GM18907 (cell line): ENCODE data around the gene SLC24A3.
A peak's percentile ranks its signal among the peaks of the same experiment; 100 is the strongest.

ENCODE experiments used
- ATAC-seq: cut with Tn5 transposase; IDR thresholded peaks from one replicate; pipeline ENCODE4 v1.9.1; 2021; ENCODE audit warnings: mild to moderate bottlenecking, moderate library complexity; ENCODE audit not compliant: unreplicated experiment

SLC24A3 gene

DNA sequence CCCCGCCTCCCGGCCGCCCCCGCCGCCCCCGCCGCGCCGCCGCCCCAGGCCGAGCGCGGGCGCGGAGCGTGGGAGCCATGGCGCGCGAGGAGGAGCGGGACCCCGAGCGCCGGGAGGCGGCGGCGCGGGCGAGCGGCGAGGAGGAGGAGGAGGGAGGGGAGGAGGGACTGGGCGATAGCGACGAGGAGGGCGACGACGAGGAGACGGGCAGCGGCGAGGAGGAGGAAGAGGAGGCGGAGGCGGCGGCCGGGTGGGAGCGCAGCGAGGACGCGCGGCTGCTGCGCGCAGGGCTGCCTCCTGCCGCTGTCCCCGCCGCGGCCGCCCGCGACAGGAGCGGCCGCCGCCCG is at the start of gene SLC24A3:
Gene SLC24A3 (plus strand): TSS at position 174 of the 347 bp plus-strand sequence.
- ATAC-seq, result no peak

DNA sequence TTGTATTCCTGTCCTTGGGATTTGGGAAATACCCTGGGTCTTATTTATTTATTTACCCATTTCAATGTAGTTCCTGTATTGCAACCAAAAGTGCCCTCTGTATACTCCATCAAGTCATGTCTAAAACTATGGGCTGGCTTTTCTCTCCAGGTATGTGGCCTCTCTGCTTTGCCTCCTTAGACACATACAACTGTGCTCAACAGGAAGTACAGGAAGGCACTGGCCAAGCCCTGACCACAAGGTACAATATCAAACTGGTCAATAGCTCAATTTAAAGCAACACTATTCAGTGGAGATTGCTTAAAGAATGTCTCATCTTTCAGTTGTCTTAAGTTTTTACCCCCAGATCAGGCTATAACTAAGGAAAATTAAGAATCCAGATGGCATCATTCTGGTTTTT is 42.3 kb upstream of the SLC24A3 start:
- no peak for ATAC-seq

DNA sequence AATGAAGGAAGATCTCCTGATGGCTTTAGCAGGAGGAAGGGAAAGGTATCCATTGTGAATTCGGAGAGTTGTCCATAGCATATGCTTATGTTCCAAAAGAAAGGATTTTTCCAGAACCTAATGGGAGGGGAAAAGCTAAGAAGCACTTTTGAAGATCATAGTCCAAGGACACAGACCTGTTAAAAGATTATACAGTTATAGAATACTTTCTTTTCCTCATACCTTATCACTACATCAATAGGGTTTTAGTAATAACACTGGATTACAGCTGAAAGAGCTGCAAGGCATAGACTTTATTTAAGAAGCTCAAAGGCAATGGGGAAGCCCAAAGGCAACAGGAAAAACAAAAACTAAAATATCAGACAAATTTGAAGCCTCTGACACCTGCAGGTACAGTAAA is 39.8 kb upstream of the SLC24A3 start:
- no peak for ATAC-seq

DNA sequence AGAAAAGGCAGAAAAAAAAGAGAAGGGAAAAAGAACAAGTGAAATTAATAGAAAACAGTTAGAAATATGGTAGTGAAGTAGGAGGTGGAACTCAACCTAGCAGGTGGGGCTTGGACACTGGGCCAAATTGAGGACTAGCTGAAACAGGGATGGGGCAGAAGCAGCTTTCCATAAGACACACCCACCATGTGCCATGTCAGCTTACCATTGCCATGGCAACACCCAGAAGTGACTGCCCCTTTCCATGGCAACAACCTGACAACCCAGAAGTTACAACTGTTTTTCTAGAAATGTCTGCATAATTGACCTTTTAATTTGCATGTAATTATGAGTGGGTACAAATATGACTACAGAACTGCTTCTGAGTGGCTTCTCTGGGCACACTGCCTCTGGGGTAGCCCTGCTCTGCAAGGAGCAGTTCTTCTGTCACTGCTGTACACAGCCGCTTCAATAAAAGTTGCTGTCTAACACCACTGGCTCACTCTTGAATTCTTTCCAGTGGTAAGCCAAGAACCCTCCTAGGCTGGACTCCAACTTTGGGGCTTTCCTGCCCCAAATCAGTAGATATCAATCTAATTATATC is 35.9 kb upstream of the SLC24A3 start:
- no peak for ATAC-seq

DNA sequence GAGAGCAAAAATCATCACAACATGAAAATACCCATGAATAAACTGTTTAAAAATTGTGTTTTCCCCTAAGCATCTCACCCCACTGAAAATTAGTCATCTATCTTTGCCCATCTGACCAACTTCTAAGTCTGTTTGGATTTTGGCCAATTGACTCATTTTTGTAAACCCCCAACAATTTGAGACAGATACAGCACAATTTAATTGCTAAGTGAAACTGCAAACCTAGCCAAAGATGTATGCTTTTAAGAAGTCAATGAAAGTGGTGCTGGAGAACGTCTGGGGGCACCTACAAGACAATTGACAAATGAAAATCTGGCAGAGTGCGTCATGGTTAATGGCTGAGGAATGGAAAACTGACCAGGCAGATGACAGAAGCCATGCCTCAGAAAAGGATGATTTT is 30.9 kb upstream of the SLC24A3 start:
- ATAC-seq, result no peak

DNA sequence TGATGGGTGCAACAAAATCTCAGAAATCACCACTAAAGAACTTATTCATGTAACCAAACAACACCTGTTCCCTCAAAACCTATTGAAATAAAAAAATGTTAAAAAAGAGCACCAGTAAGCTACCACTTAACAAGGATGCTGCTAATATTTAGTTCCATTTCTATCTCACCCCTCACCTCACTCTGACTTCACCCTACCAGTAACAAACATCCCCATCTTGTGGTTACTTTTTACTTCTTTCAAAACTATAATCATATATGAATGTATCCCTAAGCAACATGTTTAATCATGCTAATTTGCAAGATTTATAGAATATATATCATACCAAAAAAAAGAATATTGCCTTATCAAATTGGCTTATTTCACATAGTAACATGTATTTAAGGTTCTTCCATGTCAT is 27.4 kb upstream of the SLC24A3 start:
- ATAC-seq, result no peak

DNA sequence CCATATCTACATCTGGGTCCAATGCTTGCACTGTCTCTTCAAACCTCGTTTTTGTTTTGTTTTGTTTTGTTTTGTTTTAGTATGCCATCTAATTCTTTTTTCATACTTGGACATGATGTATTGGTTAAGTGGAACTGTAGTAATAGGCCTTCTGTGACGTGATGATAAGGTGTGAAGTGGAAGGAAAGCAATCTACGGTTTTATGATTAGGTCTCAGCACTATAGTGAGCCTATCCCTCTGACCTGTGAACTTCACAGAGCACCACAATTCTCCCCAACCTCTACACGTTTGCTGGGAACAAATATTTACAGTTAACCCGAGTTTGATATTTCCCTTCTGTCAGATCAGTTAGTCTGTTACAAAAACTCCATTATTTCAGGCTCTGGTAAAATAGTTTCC is 19.1 kb upstream of the SLC24A3 start:
- ATAC-seq, result no peak

DNA sequence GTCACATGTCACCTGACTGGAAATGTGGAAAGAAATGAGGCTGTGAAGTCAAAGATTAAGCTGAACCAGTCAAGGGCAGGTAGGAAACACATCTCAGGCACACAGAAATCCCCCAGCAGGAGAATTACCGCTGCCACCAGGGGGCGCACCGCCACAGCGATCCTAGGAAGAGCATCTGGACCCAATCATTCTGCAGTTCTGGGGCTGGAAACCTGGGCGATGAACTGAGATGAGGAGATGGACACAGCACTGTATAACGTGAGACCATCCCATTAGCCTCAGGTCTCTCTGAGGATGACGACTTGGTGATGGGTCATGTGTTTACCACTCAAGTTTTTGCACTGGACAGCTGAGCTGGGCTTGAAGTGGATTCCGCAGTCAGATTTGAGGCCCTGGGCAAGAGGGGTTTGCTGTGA is 6.5 kb upstream of the SLC24A3 start:
- ATAC-seq, result peak; percentile 58

DNA sequence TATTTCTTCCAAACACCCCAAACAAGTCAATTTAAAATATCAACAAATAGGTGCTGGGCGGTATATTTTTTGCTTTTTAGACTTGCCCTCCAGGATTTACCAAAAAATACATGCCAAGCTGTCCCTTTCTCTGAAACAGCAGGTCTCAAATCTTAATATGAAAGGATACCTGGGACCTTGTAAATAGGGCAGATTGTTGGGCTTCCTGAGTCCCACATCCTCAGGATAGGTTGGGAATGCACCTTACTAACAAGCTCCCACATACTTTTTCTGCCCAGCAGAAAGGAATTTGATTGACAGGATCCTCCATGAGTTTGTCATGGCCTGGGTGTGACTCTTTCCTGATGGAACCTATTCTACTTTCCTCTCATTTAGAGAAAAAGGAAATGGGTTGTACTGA is 4.9 kb upstream of the SLC24A3 start:
- ATAC-seq, result no peak

DNA sequence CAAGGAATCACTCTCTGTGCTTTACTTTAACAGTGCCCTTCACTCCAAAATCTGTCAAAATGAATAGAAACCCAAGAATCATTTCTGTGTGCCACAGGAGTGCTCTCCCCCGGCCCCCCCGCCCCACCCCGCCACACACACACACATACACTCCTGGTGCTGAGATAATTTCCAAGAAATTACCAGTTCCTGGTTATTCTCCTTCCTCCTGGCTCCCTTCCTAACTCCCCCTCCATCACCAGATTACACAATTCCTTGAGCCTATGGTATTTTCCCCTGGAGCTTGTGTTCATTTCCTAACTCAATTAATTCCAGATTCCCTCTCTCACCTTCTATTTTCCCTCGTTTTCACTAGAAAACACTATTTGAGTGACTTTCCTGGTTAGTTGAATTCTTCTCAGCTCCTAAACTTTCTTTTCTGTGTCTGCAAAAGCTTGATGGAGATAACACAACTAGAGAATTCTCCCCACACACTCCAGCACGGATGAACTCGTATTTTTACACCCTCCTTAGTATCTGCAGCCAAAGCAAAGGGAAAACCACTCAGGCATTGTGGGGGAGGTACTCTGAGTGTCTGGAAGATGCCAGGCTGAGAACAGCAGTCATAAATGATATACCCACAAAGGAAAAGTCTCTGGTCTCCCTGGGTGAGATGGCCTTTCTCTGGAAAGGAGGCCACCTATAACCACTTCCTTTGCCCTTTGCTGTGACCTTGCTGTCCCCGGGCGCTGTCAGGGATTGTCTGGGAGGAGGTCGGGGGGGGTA is 1.9 kb upstream of the SLC24A3 start:
- ATAC-seq, result no peak

DNA sequence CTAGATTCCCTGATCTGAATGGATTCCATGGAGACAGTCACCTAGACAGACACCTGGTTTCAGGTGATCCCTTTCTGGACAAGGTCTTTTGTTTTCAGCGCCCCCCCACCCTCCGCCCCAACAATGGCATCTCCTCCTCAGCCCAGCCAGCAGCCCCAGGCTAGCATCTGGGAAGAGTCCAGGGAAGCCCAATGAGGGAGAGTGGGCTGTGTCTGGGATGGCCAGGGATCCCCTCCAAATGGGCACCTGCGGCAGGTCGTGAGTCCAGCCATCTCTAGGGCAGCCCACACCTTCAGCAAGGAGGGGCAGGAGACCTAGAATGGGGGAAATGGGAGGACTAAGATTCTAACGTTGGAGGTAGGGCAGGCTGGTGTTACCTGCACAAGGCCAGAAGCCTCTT is 1.2 kb upstream of the SLC24A3 start:
- no peak for ATAC-seq

DNA sequence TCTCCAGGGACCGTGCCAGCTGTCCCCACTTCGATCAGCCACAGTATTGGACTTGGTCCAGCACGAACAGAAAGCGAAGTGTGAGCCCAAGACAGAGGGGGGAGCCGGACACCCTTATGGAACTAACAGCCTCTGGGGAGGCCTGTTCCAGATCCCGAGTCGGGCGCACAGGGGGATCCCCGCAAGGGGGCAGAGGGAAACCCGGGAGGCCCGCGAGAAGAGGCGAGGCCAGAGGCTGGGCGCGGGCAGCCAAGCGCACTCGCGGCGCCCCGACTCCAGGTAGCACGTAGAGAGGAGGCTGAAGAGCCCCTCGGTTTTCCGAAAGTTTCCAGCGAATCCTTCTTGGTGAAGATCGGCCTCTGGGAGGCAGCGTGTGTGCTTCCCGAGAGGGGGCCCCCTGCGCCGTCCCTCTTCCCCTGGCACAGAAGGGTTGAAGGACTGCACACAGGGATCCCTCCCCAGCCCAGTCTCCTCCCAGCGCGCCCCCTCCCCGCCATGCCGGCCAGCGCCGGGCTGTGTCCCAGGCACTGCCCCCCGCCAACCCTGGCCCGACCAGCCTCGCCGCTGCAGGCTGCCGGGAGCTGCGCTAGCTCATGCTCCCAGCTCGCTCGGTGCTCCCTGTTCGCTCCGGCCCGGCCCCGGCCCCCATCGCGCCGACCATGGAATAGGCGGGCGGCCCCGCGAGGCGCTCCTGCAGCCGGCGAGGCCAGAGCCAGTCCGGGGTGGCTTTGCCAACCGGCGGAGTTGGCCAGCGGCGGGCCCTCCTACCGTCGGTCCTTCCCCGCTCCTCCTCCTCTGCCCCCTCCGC is 577 bp upstream of the SLC24A3 start:
- ATAC-seq, result peak; percentile 24

DNA sequence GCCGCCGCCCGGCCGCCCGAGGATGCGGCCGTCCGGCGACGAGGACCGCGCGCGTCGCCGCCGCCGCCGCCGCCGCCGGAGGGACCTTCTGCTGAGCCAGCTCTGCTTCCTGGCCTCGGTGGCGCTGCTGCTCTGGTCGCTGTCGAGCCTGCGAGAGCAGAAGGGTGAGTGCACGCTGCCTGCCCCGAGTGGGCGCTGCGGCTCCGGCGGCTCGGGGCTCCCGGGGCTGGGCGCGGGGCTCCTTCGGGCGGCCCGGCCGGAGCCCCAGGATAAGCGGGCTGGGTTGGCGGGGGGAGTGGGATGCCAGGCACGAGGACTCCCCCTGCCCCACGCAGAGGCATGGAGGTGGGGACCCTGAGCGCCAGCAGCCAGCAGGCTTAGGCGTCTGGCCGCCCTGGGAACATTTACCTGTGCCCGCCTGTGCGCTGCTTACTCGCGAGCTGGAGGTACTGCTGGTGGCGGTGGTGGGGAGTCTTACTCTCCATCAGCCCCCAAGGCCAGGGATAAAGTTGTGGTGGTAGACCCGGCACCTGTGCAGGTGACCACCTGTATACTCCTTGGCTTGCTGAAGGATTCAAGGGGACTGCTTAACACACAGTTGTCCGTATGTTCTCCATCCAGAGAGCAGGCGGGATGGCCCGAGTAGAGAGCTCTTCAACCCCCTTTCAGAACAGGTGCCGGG is 520 bp downstream of the SLC24A3 start:
- peak; percentile 55 for ATAC-seq

DNA sequence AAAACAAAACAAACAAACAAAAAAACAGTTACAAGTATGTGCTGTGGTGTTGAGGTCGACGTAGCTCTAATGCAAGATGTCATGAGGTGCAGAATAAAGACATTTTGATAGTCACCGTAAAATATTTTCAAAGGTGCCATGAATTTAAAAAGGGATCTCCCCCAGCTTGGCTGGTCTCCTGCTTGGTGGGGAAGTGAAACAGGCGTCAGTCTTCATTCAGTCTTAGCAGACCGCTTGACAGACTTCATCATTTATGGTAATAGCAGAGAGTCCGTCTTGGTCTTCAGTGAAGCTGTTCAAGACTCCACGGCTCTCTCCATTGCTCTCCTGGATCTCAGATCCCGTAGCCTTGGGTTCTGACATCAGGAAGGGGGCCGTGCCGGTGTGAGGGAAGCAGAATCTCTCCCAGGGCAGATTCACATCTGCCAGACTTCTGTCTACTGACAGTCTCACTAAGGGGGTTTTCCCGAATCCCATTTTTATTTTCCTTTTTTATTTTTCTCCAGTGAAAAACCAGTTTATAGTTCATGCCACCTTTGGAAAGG is 1.6 kb downstream of the SLC24A3 start:
- ATAC-seq, result no peak

DNA sequence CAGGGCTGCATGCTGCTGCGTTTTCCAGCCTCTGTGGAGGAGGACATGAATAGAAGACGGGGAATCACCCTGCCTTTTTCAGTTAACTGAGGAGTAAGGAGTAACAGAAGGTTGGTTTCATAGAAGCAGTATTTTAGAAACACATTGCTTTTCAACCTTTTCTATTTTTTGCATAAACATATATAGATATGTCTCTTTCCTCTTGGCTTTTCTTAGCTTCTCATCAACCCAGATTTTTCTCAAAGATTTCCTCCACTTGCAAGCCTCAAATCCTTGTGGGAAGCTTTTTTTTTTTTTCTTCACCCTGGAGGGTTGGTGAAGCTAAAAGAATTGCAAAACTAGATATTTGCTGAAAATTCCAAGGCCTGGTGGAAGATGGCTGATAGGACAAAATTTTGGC is 6.0 kb downstream of the SLC24A3 start:
- ATAC-seq, result no peak

DNA sequence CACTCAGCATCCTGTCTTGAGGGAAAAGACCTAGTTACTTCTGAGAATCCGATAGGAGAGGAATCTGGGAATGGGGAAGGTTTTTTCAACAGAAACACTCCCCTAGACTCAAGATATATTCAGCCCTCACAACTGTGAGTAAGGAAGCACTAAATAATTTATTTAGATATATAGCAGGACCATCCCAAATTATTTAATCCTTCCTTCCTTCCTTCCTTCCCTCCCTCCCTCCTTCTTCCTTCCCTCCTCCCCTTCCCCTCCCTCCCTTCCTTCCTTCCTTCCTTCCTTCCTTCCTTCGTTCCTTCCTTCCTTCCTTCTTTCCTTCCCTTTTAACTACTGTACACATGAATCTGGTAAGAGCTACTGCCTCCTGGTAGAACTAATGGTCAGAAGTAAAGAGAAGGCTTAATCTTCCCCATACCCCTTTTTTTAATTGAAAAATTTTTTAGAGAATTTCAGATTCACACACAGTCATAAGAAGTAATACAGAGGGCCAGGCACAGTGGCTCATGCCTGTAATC is 10.1 kb downstream of the SLC24A3 start:
- no peak for ATAC-seq

DNA sequence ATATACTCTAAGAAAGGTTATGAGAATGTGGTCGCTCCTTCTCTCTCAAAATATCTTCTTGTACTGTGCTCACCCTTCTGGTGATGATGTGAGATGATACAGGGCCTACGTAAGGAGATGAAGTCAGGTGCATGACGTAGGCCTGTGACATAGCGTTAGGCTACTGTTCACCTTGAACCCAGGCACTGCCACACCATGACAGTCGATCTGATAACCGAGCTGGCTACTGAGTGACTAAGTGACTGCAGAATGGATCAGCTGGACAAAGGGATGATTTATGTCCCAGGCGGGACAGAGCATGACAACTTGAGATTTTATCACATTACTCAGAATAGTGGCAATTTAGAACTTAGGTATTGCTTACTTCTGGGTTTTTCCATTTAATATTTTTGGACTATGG is 11.2 kb downstream of the SLC24A3 start:
- no peak for ATAC-seq

DNA sequence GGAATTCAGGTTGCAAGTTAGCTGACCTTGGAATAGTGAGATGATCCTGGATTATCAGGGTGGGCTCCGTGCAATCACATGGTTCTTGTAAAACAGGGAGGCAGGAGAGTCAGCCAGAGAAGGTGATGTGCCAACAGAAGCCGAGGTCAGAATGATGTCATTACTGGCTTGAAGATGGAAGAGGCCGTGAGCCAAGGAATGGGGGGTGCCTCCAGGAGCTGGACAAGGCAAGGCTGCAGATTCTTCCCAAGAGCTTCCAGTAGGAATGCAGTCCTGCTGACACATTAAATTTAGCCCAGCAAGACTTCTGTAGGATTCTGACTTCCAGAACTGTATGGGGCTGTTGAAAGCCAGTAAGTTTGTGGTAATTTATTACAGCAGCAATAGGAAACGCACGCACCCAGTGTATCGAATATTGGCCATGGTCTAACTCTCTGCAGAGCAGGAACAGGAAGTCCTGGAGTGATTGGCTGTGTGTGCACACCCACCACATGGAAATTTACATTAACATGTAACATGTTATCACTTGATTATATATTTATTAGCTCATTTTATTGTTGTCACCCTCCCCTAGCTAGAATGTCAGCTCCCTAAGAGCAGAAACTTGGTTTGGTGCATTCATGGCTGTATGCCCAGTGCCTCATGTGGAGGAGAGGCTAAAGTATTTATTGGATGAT is 19.1 kb downstream of the SLC24A3 start:
- ATAC-seq, result no peak

DNA sequence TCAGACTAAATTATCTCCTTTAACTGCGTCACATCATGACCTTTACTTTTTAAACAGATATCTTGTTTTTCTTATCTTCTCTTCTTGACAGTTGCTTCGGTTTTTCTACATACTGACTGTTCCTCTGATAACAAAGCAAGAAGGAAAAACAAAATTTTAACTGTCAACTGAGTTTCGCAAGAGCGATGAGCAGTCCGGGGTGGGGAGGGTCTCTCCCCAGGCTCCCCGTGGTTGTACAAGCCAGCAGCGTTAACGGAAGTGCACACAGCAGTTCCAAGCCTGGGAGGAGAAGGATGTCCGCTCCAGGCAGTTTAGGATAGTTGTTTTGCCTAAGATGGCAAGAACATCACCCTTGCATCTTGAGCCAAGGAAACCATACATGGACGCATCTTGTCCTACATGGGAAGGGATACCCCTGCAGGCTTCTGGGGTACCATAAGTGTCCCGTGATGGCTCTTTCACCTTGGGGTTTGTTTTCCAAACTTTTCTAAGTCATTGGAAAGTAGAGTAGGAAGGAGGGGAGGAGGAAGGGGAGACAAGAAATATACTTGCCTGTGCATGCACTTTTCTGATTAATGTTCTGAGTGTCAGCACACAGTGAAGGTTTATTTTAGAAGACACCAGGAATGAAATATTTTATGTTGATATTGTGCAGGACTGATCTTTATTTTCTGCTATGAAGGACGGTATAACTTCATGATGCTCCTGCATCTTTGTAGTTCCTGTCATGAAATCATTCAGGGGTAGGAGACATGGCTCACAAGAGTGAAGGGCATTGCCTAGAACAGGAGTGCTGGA is 20.8 kb downstream of the SLC24A3 start:
- no peak for ATAC-seq
